Mesendoderm (in vitro differentiated cells): Measurements from ENCODE around the gene CCDC92B. TPM values are rescaled to one million over a fixed set of nuclear protein-coding genes. Genes with fewer than 3 reads are reported as not detected.

Experiments
- small RNA-seq: library from polyadenylated mRNA; stranded (forward); fragments of <200 nt; extraction: miRNeasy Mini kit (QIAGEN cat#:217004); gene quantifications from one replicate; pipeline ENCODE3, GENCODE V24; 2013; ENCODE audit not compliant: insufficient read depth

Gene CCDC92B

Small RNA genes lying within 50 kb of the gene (small RNA-seq; reads per million reads assigned to genes)
- gene MIR1253 (not detected), gene MIR6776 (not detected), gene RN7SL608P (not detected), gene hsa-mir-1253 (not detected)
